CD4-positive, alpha-beta T cell (primary cell): ENCODE results near the gene SNTG2. TPM values are rescaled to one million over a fixed set of nuclear protein-coding genes. Genes with fewer than 3 reads are reported as not detected.

Experiments
- ATAC-seq: fragments of 200-7000 bp; cut with Tn5 transposase; one replicate; pipeline ENCODE4 v1.10.0; 2022; ENCODE audit warnings: mild to moderate bottlenecking; ENCODE audit not compliant: poor library complexity
- CTCF ChIA-PET: fragments of 350-600 bp; sonication (Branson Sonifier 250); formaldehyde crosslinking; loops from one replicate; lab custom pipeline; 2021; ENCODE audit warnings: antibody characterized with exemption, inconsistent platforms; lab: Charles Lee
- POLR2A ChIA-PET: fragments of 350-600 bp; sonication (Branson Sonifier 250); formaldehyde crosslinking; loops from one replicate; lab custom pipeline; 2021; ENCODE audit warnings: antibody characterized with exemption, inconsistent platforms; lab: Charles Lee
- DNase-seq, 14 experiments: peaks; one replicate each; pipeline ENCODE4 v3.0.0-alpha.2; 2013 to 2020; ENCODE audit warnings: mixed read lengths in 2 of 14
- H3K27ac ChIP-seq, 2 donors: one replicate each; pipeline versions ENCODE4 v1.5.1 to v1.7.0; 2013; ENCODE audit warnings: low read length in 2 of 2, low read depth in 1 of 2, mild to moderate bottlenecking in 1 of 2
- H3K27me3 ChIP-seq, 2 experiments: 1 replicate in 1 of 2; 2 replicates in 1 of 2; pipeline versions ENCODE4 v1.6.1 to v1.7.0; 2013; ENCODE audit warnings: low read length in 2 of 2, control low read depth in 1 of 2, mild to moderate bottlenecking in 1 of 2, moderate library complexity in 1 of 2; ENCODE audit not compliant: insufficient read depth in 2 of 2, control insufficient read depth in 1 of 2
- H3K36me3 ChIP-seq: one replicate; pipeline ENCODE4 v1.6.1; 2013; ENCODE audit warnings: low read length, control low read depth; ENCODE audit not compliant: insufficient read depth
- H3K4me1 ChIP-seq: one replicate; pipeline ENCODE4 v1.6.1; 2013; ENCODE audit warnings: low read length, control low read depth; ENCODE audit not compliant: insufficient read depth
- H3K4me3 ChIP-seq: one replicate; pipeline ENCODE4 v1.5.1; 2013; ENCODE audit warnings: mild to moderate bottlenecking, low read length, moderate library complexity
- H3K9me3 ChIP-seq, 2 experiments: 1 replicate in 1 of 2; 2 replicates in 1 of 2; pipeline versions ENCODE4 v1.6.1 to v1.7.0; 2013; ENCODE audit warnings: low read length in 2 of 2, mild to moderate bottlenecking in 2 of 2, control low read depth in 1 of 2, moderate library complexity in 1 of 2; ENCODE audit not compliant: control insufficient read depth in 1 of 2, insufficient read depth in 1 of 2
- H3K27ac Mint-ChIP-seq: one replicate; pipeline ENCODE4 v1.8.0; 2020; ENCODE audit warnings: mixed read lengths
- H3K27me3 Mint-ChIP-seq: one replicate; pipeline ENCODE4 v1.8.0; 2021; ENCODE audit warnings: mixed read lengths
- H3K36me3 Mint-ChIP-seq: one replicate; pipeline ENCODE4 v1.8.0; 2021; ENCODE audit warnings: low read depth, mixed read lengths
- H3K4me1 Mint-ChIP-seq: one replicate; pipeline ENCODE4 v1.8.0; 2021; ENCODE audit warnings: low read depth, mixed read lengths
- H3K4me3 Mint-ChIP-seq: one replicate; pipeline ENCODE4 v1.8.0; 2020; ENCODE audit warnings: mild to moderate bottlenecking, mixed read lengths
- H3K9me3 Mint-ChIP-seq: one replicate; pipeline ENCODE4 v1.8.0; 2020; ENCODE audit warnings: mixed read lengths
- CTCF ChIP-seq: fragments of 200-600 bp; IDR thresholded peaks from one replicate; pipeline ENCODE4 v1.8.0; 2022; ENCODE audit warnings: antibody characterized with exemption, mild to moderate bottlenecking
- intact Hi-C, 2 experiments: fragments of 100-400 bp; cut with DNase I in 1 of 2; cut with micrococcal nuclease in 1 of 2; formaldehyde crosslinking; loops; one replicate each; pipeline versions ENCODE4 v1.15.1 to v1.9.0; 2023 to 2025; cut with DNase I, micrococcal nuclease
- total RNA-seq, 174 experiments: library from RNA in 2 of 174; stranded (reverse) in 2 of 174; gene quantifications; one replicate each; pipeline ENCODE4 v1.2.3 and lab custom pipeline; 2021 to 2026

Gene SNTG2
- total RNA-seq, 2 experiments from 2014 or later: 1.1 to 1.5 TPM

GRCh38 chr2:1049691-1050090 lies 99.0 kb downstream of the SNTG2 start:
- Mint-ChIP-seq H3K9me3 (peaks cover 15% of the 10 kb centered on the region), H3K27me3 (peaks cover 22% of the 10 kb centered on the region), H3K27ac (no peak overlapping the region)

GRCh38 chr2:1051075-1051474 lies 100.4 kb downstream of the SNTG2 start:
- no peak overlapping the region for H3K4me3 Mint-ChIP-seq
- peaks cover 21% of the 10 kb centered on the region for H3K27me3 Mint-ChIP-seq
- no peak overlapping the region for H3K27ac Mint-ChIP-seq
- DNase-seq (no peak), ATAC-seq (no peak)
- no peak overlapping the region for H3K27ac ChIP-seq
- no peaks in the 10 kb centered on the region for H3K9me3 ChIP-seq
- POLR2A ChIA-PET: no interaction called here
- H3K4me3 ChIP-seq: no peak overlapping the region
- H3K9me3 Mint-ChIP-seq: peaks cover 11% of the 10 kb centered on the region
- TF ChIP-seq CTCF: no peak
- H3K36me3 Mint-ChIP-seq: no peaks in the 10 kb centered on the region
- no peaks in the 10 kb centered on the region for H3K4me1 Mint-ChIP-seq
- CTCF ChIA-PET: no interaction called here
- H3K4me1 ChIP-seq: no peaks in the 10 kb centered on the region
- intact Hi-C loops: no loop called here
- no peaks in the 10 kb centered on the region for H3K36me3 ChIP-seq
- peaks cover 0 to 4% of the 10 kb centered on the region in 2 experiments for H3K27me3 ChIP-seq

More at GRCh38 chr2:1049691-1050090, 99.0 kb downstream of the SNTG2 start:
- no peak for TF ChIP-seq CTCF
- ChIA-PET POLR2A (no interaction called here), CTCF (no interaction called here)
- Mint-ChIP-seq H3K4me3 (no peak overlapping the region), H3K36me3 (no peaks in the 10 kb centered on the region), H3K4me1 (no peaks in the 10 kb centered on the region)
- Histone ChIP-seq H3K4me1 (no peaks in the 10 kb centered on the region), H3K27ac (no peak overlapping the region), H3K9me3 (no peaks in the 10 kb centered on the region), H3K36me3 (no peaks in the 10 kb centered on the region), H3K27me3 (peaks cover 0 to 4% of the 10 kb centered on the region in 2 experiments), H3K4me3 (no peak overlapping the region)
- DNase-seq (no peak), ATAC-seq (no peak)
- intact Hi-C loops: no loop called here

GRCh38 chr2:1052771-1053191 lies 102.1 kb downstream of the SNTG2 start:
- no peak for DNase-seq

More at GRCh38 chr2:1052771-1053191, 102.1 kb downstream of the SNTG2 start:
- TF ChIP-seq CTCF: no peak
- ChIA-PET POLR2A (no interaction called here), CTCF (no interaction called here)
- no peak overlapping the region for H3K27ac ChIP-seq
- no peak overlapping the region for H3K4me3 ChIP-seq
- H3K4me1 ChIP-seq: no peaks in the 10 kb centered on the region
- H3K36me3 ChIP-seq: no peaks in the 10 kb centered on the region
- H3K9me3 Mint-ChIP-seq: peaks cover 4% of the 10 kb centered on the region
- ATAC-seq: no peak
- H3K27me3 ChIP-seq: peaks cover 0 to 4% of the 10 kb centered on the region in 2 experiments
- H3K4me3 Mint-ChIP-seq: no peak overlapping the region
- peaks cover 17% of the 10 kb centered on the region for H3K27me3 Mint-ChIP-seq
- no peak overlapping the region for H3K27ac Mint-ChIP-seq
- H3K9me3 ChIP-seq: peaks cover 0 to 3% of the 10 kb centered on the region in 2 experiments
- H3K4me1 Mint-ChIP-seq: no peaks in the 10 kb centered on the region
- no peaks in the 10 kb centered on the region for H3K36me3 Mint-ChIP-seq
- intact Hi-C loops: no loop called here
